ENCODE results near the gene VSIG4.

GRCh38 chrX:65985211-65985610 lies 54.7 kb downstream of the VSIG4 start:
- no peak for TF ChIP-seq CTCF (IDR thresholded peaks at IDR 0.05)
- TF ChIP-seq POLR2A (IDR thresholded peaks at IDR 0.05), result no peak
